Measurements from ENCODE around the gene RPTOR.

RPTOR gene

DNA sequence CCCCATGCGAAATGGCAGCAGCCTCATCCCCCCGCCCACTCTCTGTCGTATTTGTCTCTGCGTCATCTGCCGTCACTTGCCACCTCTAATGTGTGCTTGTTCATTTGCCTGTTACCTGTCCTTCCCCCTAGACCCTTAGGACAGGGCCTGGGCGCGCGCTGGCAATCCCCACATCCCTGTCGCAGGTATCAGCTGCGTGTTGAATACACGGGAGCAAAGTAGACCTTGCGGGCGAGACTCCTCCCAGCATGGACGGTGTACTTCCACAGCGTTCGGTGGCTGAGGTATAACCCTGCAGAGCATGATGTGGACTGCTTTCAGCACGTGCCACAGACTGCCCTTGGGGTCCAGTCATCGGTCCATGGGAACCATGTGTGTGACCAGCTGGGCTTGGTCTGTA lies 276.9 kb downstream of the RPTOR start:
- H3K4me3 ChIP-seq (ENCODE audit: low read depth, low read length) = no peak overlapping the region
- DNase-seq (ENCODE audit: low read depth) = no peak
- in situ Hi-C loops (cut with HindIII; ENCODE audit: low sequenced_read_pairs) = no loop called here
- TF ChIP-seq, protein P1, sequence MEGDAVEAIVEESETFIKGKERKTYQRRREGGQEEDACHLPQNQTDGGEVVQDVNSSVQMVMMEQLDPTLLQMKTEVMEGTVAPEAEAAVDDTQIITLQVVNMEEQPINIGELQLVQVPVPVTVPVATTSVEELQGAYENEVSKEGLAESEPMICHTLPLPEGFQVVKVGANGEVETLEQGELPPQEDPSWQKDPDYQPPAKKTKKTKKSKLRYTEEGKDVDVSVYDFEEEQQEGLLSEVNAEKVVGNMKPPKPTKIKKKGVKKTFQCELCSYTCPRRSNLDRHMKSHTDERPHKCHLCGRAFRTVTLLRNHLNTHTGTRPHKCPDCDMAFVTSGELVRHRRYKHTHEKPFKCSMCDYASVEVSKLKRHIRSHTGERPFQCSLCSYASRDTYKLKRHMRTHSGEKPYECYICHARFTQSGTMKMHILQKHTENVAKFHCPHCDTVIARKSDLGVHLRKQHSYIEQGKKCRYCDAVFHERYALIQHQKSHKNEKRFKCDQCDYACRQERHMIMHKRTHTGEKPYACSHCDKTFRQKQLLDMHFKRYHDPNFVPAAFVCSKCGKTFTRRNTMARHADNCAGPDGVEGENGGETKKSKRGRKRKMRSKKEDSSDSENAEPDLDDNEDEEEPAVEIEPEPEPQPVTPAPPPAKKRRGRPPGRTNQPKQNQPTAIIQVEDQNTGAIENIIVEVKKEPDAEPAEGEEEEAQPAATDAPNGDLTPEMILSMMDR (IDR thresholded peaks at IDR 0.05; ENCODE audit: low read depth, low read length, missing control alignments) = no peak

DNA sequence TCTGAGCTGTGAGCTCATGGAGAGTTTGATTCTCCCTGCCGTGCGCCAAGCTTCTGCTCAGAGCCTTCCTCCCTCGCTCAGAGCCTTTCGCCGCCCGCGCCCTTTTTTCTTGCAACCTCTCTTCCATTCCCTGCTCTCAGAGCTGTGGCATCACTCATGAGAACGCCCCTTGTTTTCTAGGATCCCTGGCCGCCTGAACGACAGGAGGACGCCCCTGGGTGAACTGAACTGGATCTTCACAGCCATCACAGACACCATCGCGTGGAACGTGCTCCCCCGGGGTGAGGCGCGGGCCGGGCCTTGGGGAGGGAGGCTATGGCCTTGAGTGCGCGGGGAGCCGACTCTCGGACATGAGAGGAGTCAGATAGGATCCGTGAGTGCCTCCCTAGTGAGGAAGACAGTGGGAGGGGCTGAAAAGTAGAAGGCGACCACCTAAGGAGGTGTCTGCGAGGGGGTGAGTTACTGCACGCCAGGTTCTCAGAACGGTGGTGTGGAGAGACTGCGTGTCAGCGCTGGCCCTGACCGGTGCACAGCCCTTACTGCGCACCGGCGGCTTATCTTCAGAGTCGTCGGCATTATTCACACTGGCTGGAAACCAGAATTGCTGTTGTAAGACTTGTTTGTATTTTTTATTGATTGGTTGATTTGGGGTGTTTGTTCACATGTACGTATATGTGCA lies 277.5 kb downstream of the RPTOR start:
- TF ChIP-seq, protein P1 (IDR thresholded peaks at IDR 0.05; ENCODE audit: low read depth, low read length, missing control alignments) = no peak
- DNase-seq (ENCODE audit: low read depth) = no peak
- H3K4me3 ChIP-seq (ENCODE audit: low read depth, low read length) = no peak overlapping the region
- in situ Hi-C loops (cut with HindIII; ENCODE audit: low sequenced_read_pairs) = no loop called here

DNA sequence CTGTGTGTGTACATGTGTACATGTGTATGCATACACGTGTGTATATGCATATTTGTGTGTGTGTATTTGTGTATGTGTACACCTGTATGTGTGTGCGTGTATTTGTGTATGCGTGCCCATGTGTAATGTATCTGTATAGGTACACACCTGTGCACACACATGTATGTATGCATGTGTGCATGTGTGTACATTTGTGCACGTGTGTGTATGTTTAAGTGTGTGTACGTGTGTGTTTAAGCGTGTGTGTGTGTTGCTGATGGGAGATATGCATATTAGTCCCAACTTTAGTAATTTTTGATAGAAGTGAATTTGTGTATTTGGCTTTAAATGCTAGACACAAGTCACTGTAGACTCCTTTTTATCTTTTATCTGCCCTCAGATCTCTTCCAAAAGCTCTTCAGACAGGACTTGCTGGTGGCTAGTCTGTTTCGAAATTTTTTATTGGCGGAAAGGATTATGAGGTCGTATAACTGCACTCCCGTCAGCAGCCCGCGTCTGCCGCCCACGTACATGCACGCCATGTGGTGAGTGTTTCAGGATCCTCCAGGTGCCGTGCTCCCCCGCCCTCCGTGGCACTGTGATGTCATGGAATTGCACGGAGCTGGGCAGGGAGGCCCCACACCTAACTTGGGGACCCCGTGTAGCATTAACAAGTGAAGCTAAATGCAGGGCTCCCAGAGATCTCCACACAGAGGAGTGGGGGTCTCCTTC lies 278.2 kb downstream of the RPTOR start:
- no peak overlapping the region for H3K4me3 ChIP-seq (ENCODE audit: low read depth, low read length)
- TF ChIP-seq, protein P1 (IDR thresholded peaks at IDR 0.05; ENCODE audit: low read depth, low read length, missing control alignments) = no peak
- in situ Hi-C loops (cut with HindIII; ENCODE audit: low sequenced_read_pairs) = no loop called here
- no peak for DNase-seq (ENCODE audit: low read depth)

DNA sequence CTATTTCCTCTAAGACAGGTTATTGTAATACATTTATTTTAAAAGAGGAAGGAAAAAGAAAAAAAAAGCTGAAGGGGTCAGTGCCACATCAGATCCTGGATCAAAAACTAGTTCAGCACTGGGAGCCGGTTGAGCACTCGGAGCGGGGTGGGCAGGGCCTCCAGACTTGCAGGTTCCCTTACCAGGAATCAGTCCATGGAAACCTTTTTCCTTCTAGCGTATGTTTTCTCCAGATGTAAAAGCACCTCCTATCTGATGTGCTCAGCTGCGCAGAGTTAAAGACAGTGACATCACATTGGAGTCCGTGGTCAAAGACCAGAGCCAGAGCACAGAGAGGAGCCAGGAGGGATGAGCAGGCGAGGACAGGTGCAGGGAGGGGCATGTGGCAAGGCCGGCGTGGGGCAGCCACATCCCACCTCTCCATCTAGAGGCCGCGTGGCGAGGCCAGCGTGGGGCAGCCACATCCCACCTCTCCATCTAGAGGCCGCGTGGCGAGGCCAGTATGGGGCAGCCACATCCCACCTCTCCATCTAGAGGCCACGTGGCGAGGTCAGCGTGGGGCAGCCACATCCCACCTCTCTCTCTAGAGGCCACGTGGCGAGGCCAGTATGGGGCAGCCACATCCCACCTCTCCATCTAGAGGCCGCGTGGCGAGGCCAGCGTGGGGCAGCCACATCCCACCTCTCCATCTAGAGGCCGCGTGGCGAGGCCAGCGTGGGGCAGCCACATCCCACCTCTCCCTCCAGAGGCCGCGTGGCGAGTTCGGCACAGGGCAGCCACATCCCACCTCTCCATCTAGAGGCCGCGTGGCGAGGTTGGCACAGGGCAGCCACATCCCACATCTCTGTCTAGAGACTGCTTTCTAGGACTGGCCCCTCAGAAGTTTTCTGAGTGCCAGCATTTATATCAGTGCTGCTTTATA lies 280.2 kb downstream of the RPTOR start:
- no peak overlapping the region for H3K4me3 ChIP-seq (ENCODE audit: low read depth, low read length)
- in situ Hi-C loops (cut with HindIII; ENCODE audit: low sequenced_read_pairs) = no loop called here
- TF ChIP-seq, protein P1 (IDR thresholded peaks at IDR 0.05; ENCODE audit: low read depth, low read length, missing control alignments) = no peak
- no peak for DNase-seq (ENCODE audit: low read depth)

DNA sequence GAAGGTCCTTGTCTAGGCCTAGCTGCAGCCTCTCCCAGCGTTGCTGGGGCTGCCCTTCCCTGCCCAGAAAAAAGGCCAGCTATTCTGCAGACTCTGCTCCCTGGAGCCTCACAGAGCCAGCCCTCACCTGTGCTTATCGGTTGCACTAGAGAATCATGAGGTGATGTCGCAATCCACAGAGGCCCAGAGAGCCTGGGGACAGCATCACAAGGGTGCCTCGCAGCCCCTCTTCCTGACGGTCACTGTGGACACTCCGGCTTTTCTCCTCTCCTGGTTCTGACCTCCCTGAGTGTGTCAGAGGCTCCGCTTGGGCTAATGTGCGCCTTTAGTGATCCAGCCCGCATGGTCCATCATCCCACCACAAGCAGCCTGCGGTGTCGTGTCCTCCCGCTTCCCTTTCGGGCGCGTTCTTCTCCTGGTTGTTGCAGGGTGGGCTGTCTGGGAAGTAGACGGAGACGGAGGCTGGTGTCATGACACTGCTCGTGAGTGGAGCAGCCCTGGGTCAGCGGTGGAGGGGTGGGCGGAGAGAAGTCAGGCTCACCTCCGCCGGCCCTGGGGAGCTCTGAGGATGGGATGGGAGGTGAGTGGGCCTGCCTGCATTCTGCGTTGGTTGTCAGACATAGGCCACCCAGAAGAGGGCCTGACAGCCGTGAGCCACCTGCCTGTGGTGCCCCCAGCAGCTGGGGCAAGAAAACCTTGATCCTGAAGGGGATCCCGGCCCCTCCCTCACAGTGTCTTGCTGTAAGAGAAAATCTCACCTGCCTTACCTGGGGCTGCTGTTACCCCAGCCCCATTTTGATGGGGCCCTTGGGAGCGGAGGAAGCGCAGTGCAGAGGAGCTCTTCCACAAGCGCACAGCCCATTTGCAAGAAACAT lies 281.1 kb downstream of the RPTOR start:
- in situ Hi-C loops (cut with HindIII; ENCODE audit: low sequenced_read_pairs) = no loop called here
- H3K4me3 ChIP-seq (ENCODE audit: low read depth, low read length) = no peak overlapping the region
- TF ChIP-seq, protein P1 (IDR thresholded peaks at IDR 0.05; ENCODE audit: low read depth, low read length, missing control alignments) = no peak
- no peak for DNase-seq (ENCODE audit: low read depth)
